Inflammatory macrophage treated with lipopolysaccharide for 1 hour (primary cell): Measurements from ENCODE around the gene NAA15.
"Not testable (repeated sequence)": the region's sequence is repeated elsewhere in the genome, so short reads cannot be mapped to it uniquely, and the experiment has no call there.

Source experiments
- DNase-seq, 2 donors: peaks; one replicate each; pipeline ENCODE4 v3.0.0-alpha.2; 2020 to 2022

Gene NAA15

GRCh38 chr4:139453371-139454110, 152.2 kb downstream of the NAA15 start:
- DNase-seq: peak; percentile 97 to 98

- DNase-seq: peak in 1 of 2 donors; percentile 88
Observed at GRCh38 chr4:139454111-139455045, 153.1 kb downstream of the NAA15 start, which contains the start of gene RAB33B. Gene RAB33B, plus strand, starts transcription at chr4:139454121. Its CDS starts 75 bp downstream, at chr4:139454196.

GRCh38 chr4:139455126-139455538, 153.8 kb downstream of the NAA15 start:
- DNase-seq: no peak

DNA sequence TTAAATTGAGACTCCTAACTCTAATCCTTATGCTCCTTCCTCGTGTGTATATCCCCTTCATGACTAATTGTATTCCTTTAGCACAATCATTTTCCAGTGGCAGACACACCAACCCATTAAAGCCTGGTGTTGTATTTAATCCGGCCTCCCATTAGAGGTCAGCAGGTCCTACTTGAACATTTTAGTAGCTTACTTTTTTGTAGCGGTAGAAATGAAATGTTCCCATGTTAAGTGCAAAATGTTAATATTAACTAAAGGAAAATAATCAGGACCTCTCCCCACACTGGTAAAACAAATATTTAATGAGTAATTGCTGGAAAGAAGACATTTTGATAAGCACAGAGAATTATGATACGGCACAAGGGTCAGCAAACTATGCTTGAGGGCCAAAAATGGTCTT, 156.0 kb downstream of the NAA15 start:
- no peak for DNase-seq

GRCh38 chr4:139458543-139458942, 157.2 kb downstream of the NAA15 start:
- no peak for DNase-seq

DNA sequence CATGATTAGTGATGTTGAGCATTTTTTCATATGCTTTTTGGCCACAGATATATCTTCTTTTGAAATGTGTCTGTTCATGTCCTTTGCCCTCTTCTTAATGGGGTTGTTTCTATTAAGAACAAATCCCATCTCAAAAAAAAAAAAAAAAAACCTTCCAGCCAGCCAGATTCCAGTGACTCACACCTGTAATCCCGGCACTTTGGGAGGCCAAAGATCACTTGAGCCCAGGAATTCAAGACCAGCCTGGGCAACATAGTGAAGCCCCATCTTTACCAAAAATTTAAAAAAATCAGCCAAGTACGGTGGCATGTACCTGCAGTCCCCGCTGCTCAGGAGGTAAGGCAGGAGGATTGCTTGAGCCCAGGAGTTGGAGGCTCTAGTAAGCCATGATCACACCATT, 157.7 kb downstream of the NAA15 start:
- DNase-seq: no peak

- no peak for DNase-seq
Observed at GRCh38 chr4:139460565-139460964, 159.3 kb downstream of the NAA15 start.

GRCh38 chr4:139461022-139461628, 159.8 kb downstream of the NAA15 start:
- DNase-seq: peak in 1 of 2 donors; percentile 32

DNA sequence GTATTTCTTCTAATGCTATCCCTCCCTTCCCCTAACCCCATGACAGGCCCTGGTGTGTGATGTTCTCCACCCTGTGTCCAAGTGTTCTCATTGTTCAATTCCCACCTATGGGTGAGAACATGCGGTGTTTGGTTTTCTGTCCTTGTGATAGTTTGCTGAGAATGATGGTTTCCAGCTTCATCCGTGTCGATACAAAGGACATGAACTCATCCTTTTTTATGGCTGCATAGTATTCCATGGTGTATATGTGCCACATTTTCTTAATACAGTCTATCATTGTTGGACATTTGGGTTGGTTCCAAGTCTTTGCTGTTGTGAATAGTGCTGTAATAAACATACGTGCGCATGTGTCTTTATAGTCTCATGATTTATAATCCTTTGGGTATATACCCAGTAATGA, 163.2 kb downstream of the NAA15 start:
- not testable (repeated sequence) for DNase-seq

DNA sequence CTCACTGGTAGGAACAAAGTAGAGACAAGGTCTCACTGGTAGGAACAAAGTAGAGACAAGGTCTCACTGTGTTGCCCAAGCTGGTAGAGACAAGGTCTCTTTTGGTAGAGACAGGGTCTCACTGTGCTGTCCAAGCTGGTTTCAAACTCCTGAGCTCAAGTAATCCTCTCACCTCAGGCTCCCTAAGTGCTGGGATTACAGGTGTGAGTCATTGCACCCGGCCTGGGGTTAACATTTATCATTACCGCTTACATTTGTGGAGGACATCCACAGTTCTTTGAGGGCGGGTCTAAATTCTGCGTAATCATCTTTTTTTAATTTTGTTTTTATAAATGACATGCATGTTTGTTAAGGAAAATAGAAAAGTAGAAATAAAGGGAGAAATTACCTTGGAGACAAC, 164.6 kb downstream of the NAA15 start:
- no peak for DNase-seq

- not testable (repeated sequence) for DNase-seq
Observed at GRCh38 chr4:139468756-139469155, 167.5 kb downstream of the NAA15 start.

DNA sequence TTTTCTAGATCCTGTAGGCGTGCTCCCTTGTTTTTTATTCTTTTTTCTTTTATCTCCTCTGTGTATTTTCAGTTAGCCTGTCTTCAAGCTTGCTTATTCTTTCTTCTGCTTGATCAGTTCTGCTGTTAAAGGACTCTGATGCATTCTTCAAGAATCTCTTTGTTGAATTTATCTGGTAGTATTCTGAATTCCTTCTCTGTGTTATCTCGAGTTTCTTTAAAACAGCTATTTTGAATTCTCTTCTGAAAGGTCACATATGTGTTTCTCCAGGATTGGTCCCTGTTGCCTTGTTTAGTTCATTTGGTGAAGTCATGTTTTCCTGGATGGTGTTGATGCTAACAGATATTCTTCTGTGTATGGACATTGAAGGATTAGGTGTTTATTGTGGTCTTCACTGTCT, 167.9 kb downstream of the NAA15 start:
- no peak for DNase-seq
